ENCODE data around the gene TLR7. TPM values are rescaled to one million over a fixed set of nuclear protein-coding genes. Genes with fewer than 3 reads are reported as not detected.

TLR7 gene
- total RNA-seq (1 to 10 TPM in 2 of 6 donors, under 1 TPM in 4; 0.05 to 5.1 (median 0.22) TPM), polyA plus RNA-seq (under 1 TPM; 0.08 to 0.09 TPM)

- no peak for TF ChIP-seq CTCF (IDR thresholded peaks at IDR 0.05)
- no peak for DNase-seq
- H3K27me3 ChIP-seq = no peaks in the 10 kb centered on the region
- no peak for ATAC-seq
- 53 to 54% methylated on average over 7 of the region's 7 CpGs for WGBS, 2 donors
- no peak within 1 kb of the TSS for H3K4me3 ChIP-seq
- no peaks in the 10 kb centered on the region for H3K4me1 ChIP-seq
- H3K9me3 ChIP-seq = no peaks in the 10 kb centered on the region
- H3K36me3 ChIP-seq = no peaks in the 10 kb centered on the region
- H3K27ac ChIP-seq = no peak within 1 kb of the TSS
- intact Hi-C loops (cut with DNase I) = no loop called here
- FAIRE-seq = no peak
These were observed at the start of gene TLR7 for GRCh38 chrX:12866451-12867377. Gene TLR7, plus strand, starts transcription at chrX:12867072. Its CDS starts 507 bp downstream, at chrX:12867579.

- 74% methylated on average over 5 of the region's 5 CpGs for WGBS, 2 donors
- Histone ChIP-seq H3K27me3 (peaks cover 0 to 5% (median 0%) of the 10 kb centered on the region in 4 donors), H3K4me1 (no peaks in the 10 kb centered on the region), H3K4me3 (no peak overlapping the region), H3K9me3 (no peaks in the 10 kb centered on the region), H3K27ac (no peak overlapping the region), H3K36me3 (peaks cover 0 to 3% (median 0%) of the 10 kb centered on the region in 3 donors)
- intact Hi-C loops (cut with DNase I) = no loop called here
- DNase-seq (no peak), ATAC-seq (no peak), FAIRE-seq (no peak)
- TF ChIP-seq CTCF (IDR thresholded peaks at IDR 0.05) = no peak
These were observed 49.3 kb upstream of the TLR7 start for GRCh38 chrX:12817528-12817927.

- H3K27ac ChIP-seq = no peak overlapping the region
- H3K27me3 ChIP-seq = peaks cover 0 to 5% (median 0%) of the 10 kb centered on the region in 4 donors
- WGBS, 2 donors = 85 to 96% methylated on average over 9 of the region's 9 CpGs
- DNase-seq = no peak
- ATAC-seq = no peak
- TF ChIP-seq CTCF (IDR thresholded peaks at IDR 0.05) = no peak
- FAIRE-seq = no peak
- no peak overlapping the region for H3K4me3 ChIP-seq
- H3K9me3 ChIP-seq = no peaks in the 10 kb centered on the region
- no peaks in the 10 kb centered on the region for H3K4me1 ChIP-seq
- intact Hi-C loops (cut with DNase I) = no loop called here
- peaks cover 0 to 3% (median 0%) of the 10 kb centered on the region in 3 donors for H3K36me3 ChIP-seq
These were observed 47.6 kb upstream of the TLR7 start for GRCh38 chrX:12819222-12819621.

- Histone ChIP-seq H3K9me3 (no peaks in the 10 kb centered on the region), H3K27ac (no peak overlapping the region), H3K27me3 (peaks cover 0 to 5% (median 0%) of the 10 kb centered on the region in 4 donors), H3K36me3 (peaks cover 0 to 3% (median 0%) of the 10 kb centered on the region in 3 donors), H3K4me1 (no peaks in the 10 kb centered on the region), H3K4me3 (no peak overlapping the region)
- no peak for TF ChIP-seq CTCF (IDR thresholded peaks at IDR 0.05)
- 84 to 93% methylated on average over 7 of the region's 7 CpGs for WGBS, 2 donors
- ATAC-seq (no peak), FAIRE-seq (no peak), DNase-seq (no peak)
- intact Hi-C loops (cut with DNase I) = no loop called here
These were observed 46.1 kb upstream of the TLR7 start for GRCh38 chrX:12820737-12821136.

- H3K36me3 ChIP-seq = peaks cover 0 to 3% (median 0%) of the 10 kb centered on the region in 3 donors
- no peak for ATAC-seq
- H3K27me3 ChIP-seq = no peaks in the 10 kb centered on the region
- no peak for FAIRE-seq
- WGBS, 2 donors = 76 to 84% methylated on average over 9 of the region's 9 CpGs
- H3K9me3 ChIP-seq = no peaks in the 10 kb centered on the region
- no peak for DNase-seq
- no peaks in the 10 kb centered on the region for H3K4me1 ChIP-seq
- no peak for TF ChIP-seq CTCF (IDR thresholded peaks at IDR 0.05)
- no peak overlapping the region for H3K4me3 ChIP-seq
- no peak overlapping the region for H3K27ac ChIP-seq
- intact Hi-C loops (cut with DNase I) = no loop called here
These were observed 41.9 kb upstream of the TLR7 start for GRCh38 chrX:12824944-12825343.
